ENCODE data around the gene BMPR1A. TPM values are rescaled to one million over a fixed set of nuclear protein-coding genes. Genes with fewer than 3 reads are reported as not detected.

Gene BMPR1A
- total RNA-seq, 2 experiments from 2014 or later, result 8.9 to 11.7 TPM

DNA sequence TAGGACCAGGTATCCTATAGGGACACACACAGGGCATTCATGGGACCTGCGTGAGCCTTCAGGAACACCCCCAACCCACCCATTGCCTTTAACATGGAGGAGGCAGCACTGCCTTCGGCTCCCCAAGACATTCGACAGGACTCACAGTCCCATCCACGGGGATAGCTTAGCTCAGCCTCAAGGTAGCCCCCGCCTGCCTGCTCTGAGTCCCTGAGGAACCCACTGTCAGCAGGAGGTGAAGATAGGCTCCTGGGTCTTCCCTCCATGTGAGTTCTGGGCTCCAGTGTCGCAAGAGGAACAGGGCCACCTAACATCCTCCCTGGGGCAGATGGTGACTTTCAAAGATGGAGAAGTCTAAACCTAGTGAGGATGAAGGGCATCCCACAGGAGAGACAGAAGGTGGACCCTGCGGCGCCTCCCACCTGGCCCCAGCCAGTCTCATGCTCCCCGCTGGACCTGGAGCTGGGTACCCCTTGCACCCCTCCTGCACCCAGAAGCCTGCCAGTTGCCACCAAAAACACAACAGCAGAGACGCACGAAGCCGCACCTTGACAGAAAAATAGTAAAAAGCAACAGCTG, 207.0 kb downstream of the BMPR1A start:
- Mint-ChIP-seq H3K4me1 (peaks cover 18% of the 10 kb centered on the region), H3K9me3 (no peaks in the 10 kb centered on the region), H3K27me3 (peaks cover 6% of the 10 kb centered on the region), H3K27ac (no peak overlapping the region), H3K4me3 (no peak overlapping the region), H3K36me3 (ENCODE audit: low read depth) (no peaks in the 10 kb centered on the region)
- CTCF ChIA-PET, result interaction anchor here (1.3 to 1.5 kb wide), 2 partner anchors 11 to 18 kb away, joined by 4 to 5 read pairs; no protein-coding TSS in a partner anchor
- POLR2A ChIA-PET, result no interaction called here
- DNase-seq, result no peak

DNA sequence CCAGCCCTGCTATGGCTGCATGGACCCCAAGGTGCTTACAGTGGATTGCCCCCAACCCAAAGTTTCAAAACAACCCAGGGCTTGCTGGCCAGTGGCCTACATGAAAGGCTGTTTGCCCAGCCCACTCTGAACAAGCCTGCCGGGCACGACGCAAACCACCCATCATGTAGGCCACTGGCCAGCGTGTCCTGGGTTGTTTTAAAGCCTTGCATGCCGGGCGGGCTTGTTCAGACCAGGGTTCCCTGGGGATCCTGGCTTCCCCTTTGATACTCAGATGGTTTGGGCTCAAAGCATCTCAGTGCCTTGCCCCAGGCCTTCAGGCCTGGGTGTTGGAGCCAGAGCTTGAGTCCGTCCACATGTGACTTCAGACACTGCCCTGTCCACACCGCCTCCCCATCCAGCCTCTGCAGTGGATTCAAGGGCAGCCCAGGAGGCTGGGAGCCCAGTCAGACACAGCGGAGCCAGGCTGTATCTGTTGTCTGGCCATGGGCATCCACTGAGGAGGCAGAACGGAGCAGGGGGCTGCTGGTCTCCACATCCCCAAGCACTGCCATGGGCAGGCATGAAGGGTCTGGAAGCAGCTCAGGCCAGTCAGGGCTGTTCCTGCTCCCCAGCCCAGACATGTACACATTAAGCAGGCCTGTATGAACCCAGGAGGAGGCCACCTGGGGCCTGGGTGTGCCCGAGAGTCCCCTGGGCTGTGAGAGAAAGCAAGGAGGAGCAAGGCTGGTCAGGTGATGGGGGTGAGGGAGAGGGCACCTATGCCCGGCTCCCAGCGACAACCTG, 207.8 kb downstream of the BMPR1A start:
- H3K36me3 Mint-ChIP-seq (ENCODE audit: low read depth), result no peaks in the 10 kb centered on the region
- H3K4me3 Mint-ChIP-seq, result no peak overlapping the region
- no peak overlapping the region for H3K27ac Mint-ChIP-seq
- ChIA-PET CTCF (interaction anchor here (1.5 kb wide), 1 partner anchor 12 kb away, joined by 5 read pairs; no protein-coding TSS in a partner anchor), POLR2A (no interaction called here)
- peaks cover 18% of the 10 kb centered on the region for H3K4me1 Mint-ChIP-seq
- H3K27me3 Mint-ChIP-seq, result peaks cover 12% of the 10 kb centered on the region
- no peaks in the 10 kb centered on the region for H3K9me3 Mint-ChIP-seq
- DNase-seq, result no peak

DNA sequence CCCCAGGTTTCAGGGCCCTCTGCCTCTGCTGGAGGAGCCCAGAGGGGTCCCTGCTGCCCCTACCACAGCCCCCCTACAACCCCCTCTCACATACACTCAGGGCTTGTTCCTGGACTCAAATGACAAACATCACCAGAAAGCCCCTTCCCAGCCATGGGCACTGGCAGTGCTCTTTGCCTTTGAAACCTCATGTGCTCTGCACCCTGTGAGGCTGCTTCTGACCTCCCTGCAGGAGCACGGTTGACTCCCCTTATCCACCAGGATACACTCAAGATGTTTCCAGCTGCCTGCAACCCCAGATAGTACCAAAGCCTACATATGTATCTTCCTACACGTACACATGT, 208.4 kb downstream of the BMPR1A start:
- POLR2A ChIA-PET, result no interaction called here
- DNase-seq, result no peak

DNA sequence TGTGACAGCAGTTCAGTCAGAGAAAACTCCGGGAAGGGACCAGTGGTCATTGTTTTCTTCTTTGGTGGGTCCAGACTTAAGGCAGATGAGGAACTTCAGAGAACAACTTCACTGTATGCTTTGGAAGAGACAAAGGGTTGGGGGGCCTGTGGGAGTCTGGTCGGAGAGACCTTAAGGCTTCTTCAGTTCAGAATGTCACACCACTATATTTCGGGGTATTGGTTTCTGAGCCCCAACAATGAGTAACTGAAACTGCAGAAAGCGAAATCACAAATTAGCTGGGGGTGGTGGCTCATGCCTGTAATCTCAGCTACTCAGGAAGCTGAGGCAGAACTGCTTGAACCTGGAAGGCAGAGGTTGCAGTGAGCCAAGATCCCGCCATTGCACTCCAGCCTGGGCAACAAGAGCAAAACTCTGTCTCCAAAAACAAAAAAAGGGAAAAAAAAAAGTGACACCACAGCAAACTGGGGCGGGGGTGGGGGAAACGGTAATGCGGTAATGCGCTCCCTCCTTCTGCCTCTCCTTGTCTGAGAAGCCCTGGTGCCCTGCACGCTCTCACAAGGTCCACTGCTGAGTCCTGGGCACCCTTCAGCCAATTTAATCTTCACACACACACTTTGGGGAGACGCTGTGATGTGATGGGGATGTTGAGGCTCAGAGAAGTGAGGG, 209.7 kb downstream of the BMPR1A start:
- peaks cover 19% of the 10 kb centered on the region for H3K4me1 Mint-ChIP-seq
- ChIA-PET POLR2A (no interaction called here), CTCF (interaction anchor here (0.6 to 3.6 kb wide), 11 partner anchors 9 to 560 kb away, joined by 3 to 23 read pairs (median 3); partner anchors contain the start of gene MMRN2)
- H3K27me3 Mint-ChIP-seq, result peaks cover 15% of the 10 kb centered on the region
- H3K9me3 Mint-ChIP-seq, result no peaks in the 10 kb centered on the region
- peak overlapping the region; percentile 9 for H3K27ac Mint-ChIP-seq
- H3K36me3 Mint-ChIP-seq (ENCODE audit: low read depth), result no peaks in the 10 kb centered on the region
- no peak for DNase-seq
- H3K4me3 Mint-ChIP-seq, result no peak overlapping the region

More for the DNA sequence above, 208.4 kb downstream of the BMPR1A start:
- peaks cover 18% of the 10 kb centered on the region for H3K4me1 Mint-ChIP-seq
- H3K36me3 Mint-ChIP-seq (ENCODE audit: low read depth), result no peaks in the 10 kb centered on the region
- CTCF ChIA-PET, result interaction anchor here (1.5 kb wide), 1 partner anchor 13 kb away, joined by 5 read pairs; no protein-coding TSS in a partner anchor
- H3K27ac Mint-ChIP-seq, result no peak overlapping the region
- H3K9me3 Mint-ChIP-seq, result no peaks in the 10 kb centered on the region
- no peak overlapping the region for H3K4me3 Mint-ChIP-seq
- peaks cover 15% of the 10 kb centered on the region for H3K27me3 Mint-ChIP-seq

DNA sequence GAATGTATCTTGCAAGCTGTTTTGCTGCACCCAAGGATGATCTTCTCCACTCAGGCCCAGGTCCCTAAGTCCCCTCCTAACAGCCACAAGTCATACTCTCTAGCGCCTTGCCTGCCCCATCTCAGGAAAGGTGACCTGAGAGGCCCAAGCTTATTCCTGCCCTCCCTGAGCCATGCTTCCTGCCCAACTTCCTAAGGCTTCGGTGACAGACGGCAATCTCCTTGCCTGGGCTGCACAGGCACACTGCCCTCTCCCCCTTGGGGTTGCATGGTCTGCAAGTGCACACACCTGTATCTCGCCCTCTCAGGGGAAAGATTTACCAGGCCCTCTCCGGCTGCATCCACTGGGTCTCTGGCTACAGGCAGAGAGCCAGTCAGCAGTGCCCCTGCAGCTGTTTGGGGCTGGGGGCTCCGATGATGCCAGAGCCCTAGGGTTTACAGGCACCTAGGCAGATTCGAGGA, 211.1 kb downstream of the BMPR1A start:
- POLR2A ChIA-PET, result no interaction called here
- Mint-ChIP-seq H3K27ac (no peak overlapping the region), H3K36me3 (ENCODE audit: low read depth) (no peaks in the 10 kb centered on the region), H3K4me3 (no peak overlapping the region), H3K4me1 (peaks cover 25% of the 10 kb centered on the region), H3K9me3 (no peaks in the 10 kb centered on the region), H3K27me3 (peaks cover 19% of the 10 kb centered on the region)
- DNase-seq, result no peak
- CTCF ChIA-PET, result interaction anchor here (0.6 to 3.6 kb wide), 5 partner anchors 12 to 137 kb away, joined by 3 to 23 read pairs (median 4); partner anchors contain the start of gene MMRN2

DNA sequence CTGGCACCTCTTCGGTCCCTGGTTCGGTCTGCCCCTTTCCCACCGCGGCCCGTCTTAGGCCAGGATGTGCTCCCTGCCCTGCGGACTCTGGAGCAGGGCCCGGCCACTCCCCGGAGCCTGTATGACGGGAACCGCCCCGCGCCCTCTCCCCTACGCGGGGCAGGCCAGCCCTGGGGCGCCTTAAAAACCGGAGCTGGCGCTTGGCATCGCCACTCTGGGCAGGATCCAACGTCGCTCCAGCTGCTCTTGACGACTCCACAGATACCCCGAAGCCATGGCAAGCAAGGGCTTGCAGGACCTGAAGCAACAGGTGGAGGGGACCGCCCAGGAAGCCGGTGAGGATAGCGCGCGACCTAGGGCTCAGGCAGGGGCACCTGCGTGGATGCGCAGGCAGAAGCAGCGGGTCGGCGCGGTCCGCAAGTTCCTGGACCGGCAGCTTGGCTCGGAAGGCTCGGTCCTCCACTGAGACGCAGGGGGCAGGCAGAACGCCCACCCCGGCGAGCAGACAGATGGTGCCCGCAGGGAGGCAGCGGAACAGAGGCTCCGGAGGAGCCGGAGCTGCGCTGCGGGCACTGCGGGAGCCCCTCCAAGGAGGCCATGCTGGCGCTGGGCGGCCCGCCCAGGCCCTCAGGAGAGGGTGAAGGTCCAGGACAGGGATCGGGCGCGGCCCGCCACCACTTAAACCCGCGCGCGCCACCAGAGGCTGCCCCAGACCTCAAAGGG, 212.0 kb downstream of the BMPR1A start, which contains the start of gene ADIRF:
Gene ADIRF (plus strand): TSS at position 212 of the 723 bp plus-strand sequence. CDS start 63 bp downstream, at position 275.
- POLR2A ChIA-PET, result no interaction called here
- Mint-ChIP-seq H3K4me3 (no peak within 1 kb of the TSS), H3K4me1 (peaks cover 29% of the 10 kb centered on the region), H3K9me3 (no peaks in the 10 kb centered on the region), H3K27ac (peak within 1 kb of the TSS; percentile 9), H3K36me3 (ENCODE audit: low read depth) (no peaks in the 10 kb centered on the region), H3K27me3 (peaks cover 28% of the 10 kb centered on the region)
- CTCF ChIA-PET, result interaction anchor here (0.6 to 3.6 kb wide), 4 partner anchors 8 to 136 kb away, joined by 4 to 23 read pairs (median 12); partner anchors contain the start of gene MMRN2
- DNase-seq, result no peak

DNA sequence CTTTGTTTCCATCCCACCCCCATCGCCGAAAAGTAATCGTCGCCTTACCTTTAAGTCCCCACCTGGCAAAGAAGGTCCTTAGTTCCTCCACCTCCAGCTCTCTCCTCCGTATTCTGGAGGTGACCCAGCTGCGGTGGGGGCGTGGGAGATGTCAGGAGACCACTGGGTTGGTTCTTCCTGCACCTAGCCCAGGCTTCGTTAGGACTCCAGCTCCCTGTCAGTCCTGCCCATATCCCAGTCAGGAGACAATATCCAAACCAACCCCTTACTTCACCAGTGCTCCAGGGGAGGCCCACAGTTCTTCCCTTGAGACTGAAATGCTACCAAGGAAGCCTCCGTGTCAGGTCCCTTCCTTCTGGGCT, 212.6 kb downstream of the BMPR1A start:
- DNase-seq, result no peak
- no peak overlapping the region for H3K27ac Mint-ChIP-seq
- ChIA-PET CTCF (interaction anchor here (0.9 to 2.1 kb wide), 3 partner anchors 9 to 30 kb away, joined by 3 to 12 read pairs (median 4); no protein-coding TSS in a partner anchor), POLR2A (no interaction called here)
- no peaks in the 10 kb centered on the region for H3K9me3 Mint-ChIP-seq
- peaks cover 28% of the 10 kb centered on the region for H3K27me3 Mint-ChIP-seq
- H3K36me3 Mint-ChIP-seq (ENCODE audit: low read depth), result no peaks in the 10 kb centered on the region
- H3K4me3 Mint-ChIP-seq, result no peak overlapping the region
- H3K4me1 Mint-ChIP-seq, result peaks cover 29% of the 10 kb centered on the region

DNA sequence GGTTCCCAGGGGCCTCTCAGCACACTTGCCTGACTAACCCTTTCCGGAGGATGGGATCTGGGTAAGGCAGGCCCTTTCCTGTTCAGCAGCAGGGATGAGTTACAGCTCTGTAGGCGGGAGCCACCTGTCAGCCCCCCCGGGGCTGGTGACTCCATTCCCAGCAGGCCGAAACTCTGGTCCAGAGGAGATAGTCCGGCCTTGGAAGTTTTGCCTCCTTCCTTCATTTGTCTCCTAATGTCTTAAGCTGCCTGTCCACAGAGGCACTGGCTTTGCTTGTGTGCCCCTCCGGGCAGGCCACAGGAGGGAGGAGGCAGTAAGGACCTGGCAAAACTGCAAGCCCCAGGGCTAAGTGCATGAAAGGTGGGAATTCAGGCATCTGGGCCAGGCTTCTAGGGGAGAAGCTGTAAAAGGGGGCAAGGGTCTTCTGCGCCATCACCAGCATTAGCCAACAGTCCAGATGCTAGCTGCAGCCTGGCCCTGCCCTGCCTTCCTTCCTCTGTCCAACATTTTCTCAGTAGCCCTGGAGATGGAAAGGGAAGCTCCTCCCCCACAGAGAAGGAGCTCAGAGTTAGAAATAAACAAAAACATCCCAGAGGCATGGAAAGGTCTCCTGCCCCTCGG, 213.1 kb downstream of the BMPR1A start:
- POLR2A ChIA-PET, result no interaction called here

DNA sequence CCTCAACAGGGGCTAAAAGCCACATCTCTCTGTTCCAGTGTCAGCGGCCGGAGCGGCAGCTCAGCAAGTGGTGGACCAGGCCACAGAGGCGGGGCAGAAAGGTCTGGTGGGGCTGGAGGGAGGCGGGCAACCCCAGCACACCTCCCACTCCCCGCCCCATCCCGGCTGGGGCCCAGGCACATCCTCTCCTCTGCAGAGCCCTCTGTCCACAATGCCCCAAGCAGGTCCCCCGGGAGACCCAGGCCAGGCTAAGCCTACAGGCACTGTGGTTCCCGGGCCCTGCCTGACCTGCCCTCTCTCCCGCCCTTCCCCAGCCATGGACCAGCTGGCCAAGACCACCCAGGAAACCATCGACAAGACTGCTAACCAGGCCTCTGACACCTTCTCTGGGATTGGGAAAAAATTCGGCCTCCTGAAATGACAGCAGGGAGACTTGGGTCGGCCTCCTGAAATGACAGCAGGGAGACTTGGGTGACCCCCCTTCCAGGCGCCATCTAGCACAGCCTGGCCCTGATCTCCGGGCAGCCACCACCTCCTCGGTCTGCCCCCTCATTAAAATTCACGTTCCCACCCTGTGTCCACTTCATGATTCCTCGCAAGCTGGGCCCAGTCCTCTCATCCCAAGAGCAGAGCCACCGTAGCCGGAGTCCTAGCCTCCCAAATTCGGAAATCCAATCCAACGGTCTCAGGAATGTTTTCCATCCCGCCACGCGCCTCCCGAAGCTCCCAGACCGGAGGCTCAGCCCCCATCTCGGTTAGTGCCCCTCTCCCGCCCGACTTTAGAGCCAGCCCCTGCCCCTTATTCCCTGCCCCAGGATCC, 214.0 kb downstream of the BMPR1A start:
- peak overlapping the region; percentile 87 for H3K27ac Mint-ChIP-seq
- H3K4me3 Mint-ChIP-seq, result peak overlapping the region; percentile 67
- ChIA-PET POLR2A (no interaction called here), CTCF (interaction anchor here (1.2 to 2.1 kb wide), 5 partner anchors 10 to 32 kb away, joined by 3 to 12 read pairs (median 5); no protein-coding TSS in a partner anchor)
- DNase-seq, result no peak
- no peaks in the 10 kb centered on the region for H3K36me3 Mint-ChIP-seq (ENCODE audit: low read depth)
- no peaks in the 10 kb centered on the region for H3K9me3 Mint-ChIP-seq
- peaks cover 28% of the 10 kb centered on the region for H3K27me3 Mint-ChIP-seq
- peaks cover 29% of the 10 kb centered on the region for H3K4me1 Mint-ChIP-seq

More for the DNA sequence above, 213.1 kb downstream of the BMPR1A start:
- H3K36me3 Mint-ChIP-seq (ENCODE audit: low read depth), result no peaks in the 10 kb centered on the region
- peaks cover 29% of the 10 kb centered on the region for H3K4me1 Mint-ChIP-seq
- H3K9me3 Mint-ChIP-seq, result no peaks in the 10 kb centered on the region
- peak overlapping the region; percentile 38 for H3K27ac Mint-ChIP-seq
- peaks cover 28% of the 10 kb centered on the region for H3K27me3 Mint-ChIP-seq
- DNase-seq, result no peak
- no peak overlapping the region for H3K4me3 Mint-ChIP-seq
- CTCF ChIA-PET, result interaction anchor here (0.9 to 2.1 kb wide), 4 partner anchors 10 to 31 kb away, joined by 3 to 12 read pairs (median 4); no protein-coding TSS in a partner anchor

DNA sequence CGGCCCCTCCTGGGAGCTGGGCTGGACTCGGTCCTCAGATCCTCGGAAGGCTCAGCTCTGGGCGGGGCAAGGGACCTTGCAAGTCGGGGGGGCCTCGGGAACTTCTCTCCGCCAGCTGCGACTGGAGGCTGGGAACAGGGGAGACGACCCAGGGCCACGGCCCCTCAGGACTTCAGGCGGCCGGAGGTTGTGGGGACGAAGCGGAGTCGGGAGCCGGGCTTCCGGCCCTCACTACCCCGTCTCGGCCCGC, 214.5 kb downstream of the BMPR1A start:
- H3K4me1 Mint-ChIP-seq, result peaks cover 24% of the 10 kb centered on the region

DNA sequence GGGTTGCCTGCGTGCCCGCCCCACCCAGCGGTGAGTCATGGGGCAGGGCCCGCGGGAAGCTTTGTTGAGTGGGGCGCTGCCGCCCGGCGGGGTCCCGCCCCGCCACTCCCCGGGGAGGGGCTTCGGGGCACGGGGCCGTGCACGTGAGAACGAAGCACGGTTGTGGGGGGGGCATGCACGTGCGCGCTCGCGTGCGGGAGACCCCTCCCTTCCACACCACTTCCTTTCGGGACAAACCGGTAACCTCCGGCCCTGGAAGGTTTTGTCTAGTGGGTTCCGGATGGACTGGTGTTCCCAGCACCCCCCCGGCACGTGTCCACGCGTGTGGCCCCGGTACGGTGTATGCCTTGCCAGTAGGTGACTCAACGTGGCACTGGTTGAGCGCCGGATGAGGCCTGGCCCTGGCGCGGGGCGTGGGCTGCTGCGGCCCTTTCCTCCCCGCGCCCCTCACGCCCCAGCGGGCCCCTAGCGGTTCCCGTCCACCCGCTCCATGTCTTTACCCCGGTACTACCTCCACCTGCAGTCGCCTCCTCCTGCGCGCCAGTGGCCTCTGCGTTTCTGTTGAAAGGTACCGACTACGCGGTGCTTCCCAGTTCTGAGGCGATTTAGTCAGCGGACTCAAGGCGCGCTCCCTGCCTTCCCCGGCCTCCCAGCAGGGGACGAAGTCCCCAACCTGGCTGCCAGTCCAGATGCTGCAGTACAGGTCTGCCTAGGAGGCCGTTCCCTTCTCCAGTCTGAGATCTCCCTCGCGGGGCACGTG, 215.0 kb downstream of the BMPR1A start:
- ChIA-PET CTCF (interaction anchor here (0.6 to 1.2 kb wide), 3 partner anchors 11 to 172 kb away, joined by 4 to 8 read pairs (median 5); no protein-coding TSS in a partner anchor), POLR2A (no interaction called here)
- peak; percentile 84 for DNase-seq
- Mint-ChIP-seq H3K27ac (peak overlapping the region; percentile 89), H3K36me3 (ENCODE audit: low read depth) (no peaks in the 10 kb centered on the region), H3K9me3 (no peaks in the 10 kb centered on the region), H3K4me1 (peaks cover 19% of the 10 kb centered on the region), H3K27me3 (peaks cover 28% of the 10 kb centered on the region), H3K4me3 (peak overlapping the region; percentile 68)

More for the DNA sequence above, 214.5 kb downstream of the BMPR1A start:
- ChIA-PET CTCF (interaction anchor here (1.2 to 2.1 kb wide), 3 partner anchors 10 to 32 kb away, joined by 4 to 8 read pairs (median 5); no protein-coding TSS in a partner anchor), POLR2A (no interaction called here)
- DNase-seq, result no peak
- Mint-ChIP-seq H3K27ac (peak overlapping the region; percentile 87), H3K36me3 (ENCODE audit: low read depth) (no peaks in the 10 kb centered on the region), H3K27me3 (peaks cover 28% of the 10 kb centered on the region), H3K4me3 (peak overlapping the region; percentile 67), H3K9me3 (no peaks in the 10 kb centered on the region)
